ENCODE data around the gene EYA2. TPM values are rescaled to one million over a fixed set of nuclear protein-coding genes. Genes with fewer than 3 reads are reported as not detected.

The EYA2 gene
- total and polyA plus RNA-seq, 2 donors (not counting 1 experiment from before 2014, with no cell fraction given): 1.1 to 2.8 TPM

DNA sequence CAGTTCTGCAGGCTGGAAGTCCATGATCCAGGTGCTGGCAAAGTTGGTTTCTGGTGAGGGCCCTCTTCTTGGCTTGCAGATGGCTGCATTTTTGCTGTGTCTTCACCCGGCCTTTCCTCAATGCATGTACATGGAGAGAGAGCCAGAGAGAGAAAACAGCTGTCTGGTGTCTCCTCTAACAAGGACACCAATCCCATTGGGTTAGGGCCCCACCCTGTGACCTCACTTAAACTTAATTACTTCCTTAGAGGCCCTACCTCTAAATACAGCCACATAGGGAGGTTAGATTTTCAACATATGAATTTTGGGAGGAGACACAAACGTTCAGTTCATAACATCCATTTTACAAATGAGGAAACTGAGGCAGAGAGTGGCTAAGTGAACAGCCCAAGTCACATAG is 259.4 kb downstream of the EYA2 start:
- intact Hi-C loops (cut with micrococcal nuclease): no loop called here
- H3K27ac Mint-ChIP-seq: no peak overlapping the region
- CTCF ChIA-PET: no interaction called here
- 89% methylated on average over 1 of the region's 2 CpGs for WGBS (ENCODE audit: insufficient coverage)
- Histone ChIP-seq H4K20me1 (ENCODE audit: control insufficient read depth, insufficient read depth, low read length, poor library complexity, severe bottlenecking) (no peaks in the 10 kb centered on the region), H3K9ac (ENCODE audit: low read length) (no peak overlapping the region), H3K27me3 (replicated peaks in 1 of 4; ENCODE audit: control extremely low read depth in 1 of 4, control insufficient read depth in 3 of 4, insufficient read depth in 4 of 4, low read length in 3 of 4) (peaks cover 0 to 8% (median 0%) of the 10 kb centered on the region in 4 experiments), H3K36me3 (replicated peaks in 1 of 2; ENCODE audit: control extremely low read depth in 1 of 2, control insufficient read depth in 1 of 2, extremely low read depth in 1 of 2, insufficient read depth in 2 of 2, low read length in 1 of 2) (no peaks in the 10 kb centered on the region), H3K4me1 (ENCODE audit: control insufficient read depth in 2 of 2, insufficient read depth in 2 of 2, low read length in 2 of 2) (no peaks in the 10 kb centered on the region), H3K4me3 (ENCODE audit: control extremely low read depth in 1 of 5, extremely low read depth in 1 of 5, insufficient read depth in 1 of 5, low read depth in 2 of 5, low read length in 4 of 5) (no peak overlapping the region), H3K9me3 (ENCODE audit: control extremely low read depth in 1 of 3, control insufficient read depth in 2 of 3, insufficient read depth in 1 of 3, low read length in 2 of 3) (peaks cover 0 to 11% (median 3%) of the 10 kb centered on the region in 3 donors), H2AFZ (ENCODE audit: insufficient read depth, low read depth, low read length, poor library complexity, severe bottlenecking) (no peak overlapping the region), H3K27ac (ENCODE audit: low read length in 2 of 2) (no peak overlapping the region), H3K79me2 (ENCODE audit: control insufficient read depth, insufficient read depth, low read length) (no peaks in the 10 kb centered on the region), H3K4me2 (replicated peaks; ENCODE audit: low read depth, low read length, poor library complexity, severe bottlenecking) (no peak overlapping the region)
- POLR2A ChIA-PET: no interaction called here
- no peaks in the 10 kb centered on the region for H3K9me3 Mint-ChIP-seq (ENCODE audit: insufficient read depth)
- TF ChIP-seq EZH2 (IDR thresholded peaks at IDR 0.05; ENCODE audit: borderline replicate concordance, insufficient read depth, low read depth, low read length, poor library complexity, severe bottlenecking): no peak
- H3K4me3 Mint-ChIP-seq: no peak overlapping the region
- H3K27me3 Mint-ChIP-seq: peaks cover 41% of the 10 kb centered on the region
- no peaks in the 10 kb centered on the region for H3K4me1 Mint-ChIP-seq
- ATAC-seq (ENCODE audit: low read depth) (no peak), DNase-seq (no peak)

DNA sequence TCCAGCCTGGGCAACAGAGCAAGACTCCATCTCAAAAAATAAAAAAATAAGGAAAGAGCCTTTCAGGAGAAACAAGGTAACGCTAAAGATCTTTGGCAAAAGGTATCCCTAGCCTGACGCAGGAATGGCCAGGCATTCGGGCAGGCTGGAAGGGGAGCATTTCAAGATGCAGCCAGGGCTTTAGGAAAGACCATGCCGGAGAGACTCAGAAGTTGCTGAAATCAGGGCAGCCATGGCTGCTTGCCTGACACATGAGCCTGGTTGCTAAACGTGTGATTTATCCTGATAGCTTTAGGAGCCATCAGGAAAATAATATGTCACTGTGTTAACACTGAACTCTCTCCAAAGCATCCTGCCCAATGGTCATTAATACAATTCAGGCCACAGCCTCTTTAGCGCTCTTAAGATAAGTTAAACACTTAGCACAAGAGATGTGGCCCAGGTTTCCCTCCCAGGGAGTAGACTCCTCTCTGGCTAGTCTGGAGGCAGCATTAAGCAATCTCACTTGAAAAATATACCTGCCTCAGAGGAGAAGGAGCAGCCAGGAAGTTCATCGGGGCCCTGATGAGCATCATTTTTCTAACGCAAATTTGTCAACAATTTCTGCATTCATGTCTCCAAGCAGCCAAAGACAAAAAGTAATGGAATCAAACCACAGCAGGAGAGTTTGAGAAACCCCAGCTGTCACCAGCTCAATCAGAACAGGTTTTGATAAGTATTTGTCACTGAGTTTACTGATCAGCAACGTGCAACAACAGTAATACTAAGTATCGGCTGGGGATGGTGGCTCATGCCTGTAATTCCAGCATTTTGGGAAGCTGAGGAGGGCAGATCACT is 261.9 kb downstream of the EYA2 start:
- ChIA-PET CTCF (no interaction called here), POLR2A (no interaction called here)
- Histone ChIP-seq H3K4me3 (ENCODE audit: control extremely low read depth in 1 of 5, extremely low read depth in 1 of 5, insufficient read depth in 1 of 5, low read depth in 2 of 5, low read length in 4 of 5) (no peak overlapping the region), H3K27me3 (replicated peaks in 1 of 4; ENCODE audit: control extremely low read depth in 1 of 4, control insufficient read depth in 3 of 4, insufficient read depth in 4 of 4, low read length in 3 of 4) (peaks cover 0 to 3% (median 0%) of the 10 kb centered on the region in 4 experiments), H3K4me1 (ENCODE audit: control insufficient read depth in 2 of 2, insufficient read depth in 2 of 2, low read length in 2 of 2) (no peaks in the 10 kb centered on the region), H3K36me3 (replicated peaks in 1 of 2; ENCODE audit: control extremely low read depth in 1 of 2, control insufficient read depth in 1 of 2, extremely low read depth in 1 of 2, insufficient read depth in 2 of 2, low read length in 1 of 2) (no peaks in the 10 kb centered on the region), H4K20me1 (ENCODE audit: control insufficient read depth, insufficient read depth, low read length, poor library complexity, severe bottlenecking) (no peaks in the 10 kb centered on the region), H2AFZ (ENCODE audit: insufficient read depth, low read depth, low read length, poor library complexity, severe bottlenecking) (no peak overlapping the region), H3K79me2 (ENCODE audit: control insufficient read depth, insufficient read depth, low read length) (no peaks in the 10 kb centered on the region), H3K4me2 (replicated peaks; ENCODE audit: low read depth, low read length, poor library complexity, severe bottlenecking) (no peak overlapping the region), H3K9me3 (ENCODE audit: control extremely low read depth in 1 of 3, control insufficient read depth in 2 of 3, insufficient read depth in 1 of 3, low read length in 2 of 3) (peaks cover 0 to 6% (median 3%) of the 10 kb centered on the region in 3 donors), H3K27ac (ENCODE audit: low read length in 2 of 2) (no peak overlapping the region), H3K9ac (ENCODE audit: low read length) (no peak overlapping the region)
- intact Hi-C loops (cut with micrococcal nuclease): no loop called here
- Mint-ChIP-seq H3K27me3 (peaks cover 35% of the 10 kb centered on the region), H3K4me1 (no peaks in the 10 kb centered on the region), H3K4me3 (no peak overlapping the region), H3K27ac (no peak overlapping the region), H3K9me3 (ENCODE audit: insufficient read depth) (no peaks in the 10 kb centered on the region)
- ATAC-seq (ENCODE audit: low read depth) (no peak), DNase-seq (no peak)
- TF ChIP-seq, protein P1, sequence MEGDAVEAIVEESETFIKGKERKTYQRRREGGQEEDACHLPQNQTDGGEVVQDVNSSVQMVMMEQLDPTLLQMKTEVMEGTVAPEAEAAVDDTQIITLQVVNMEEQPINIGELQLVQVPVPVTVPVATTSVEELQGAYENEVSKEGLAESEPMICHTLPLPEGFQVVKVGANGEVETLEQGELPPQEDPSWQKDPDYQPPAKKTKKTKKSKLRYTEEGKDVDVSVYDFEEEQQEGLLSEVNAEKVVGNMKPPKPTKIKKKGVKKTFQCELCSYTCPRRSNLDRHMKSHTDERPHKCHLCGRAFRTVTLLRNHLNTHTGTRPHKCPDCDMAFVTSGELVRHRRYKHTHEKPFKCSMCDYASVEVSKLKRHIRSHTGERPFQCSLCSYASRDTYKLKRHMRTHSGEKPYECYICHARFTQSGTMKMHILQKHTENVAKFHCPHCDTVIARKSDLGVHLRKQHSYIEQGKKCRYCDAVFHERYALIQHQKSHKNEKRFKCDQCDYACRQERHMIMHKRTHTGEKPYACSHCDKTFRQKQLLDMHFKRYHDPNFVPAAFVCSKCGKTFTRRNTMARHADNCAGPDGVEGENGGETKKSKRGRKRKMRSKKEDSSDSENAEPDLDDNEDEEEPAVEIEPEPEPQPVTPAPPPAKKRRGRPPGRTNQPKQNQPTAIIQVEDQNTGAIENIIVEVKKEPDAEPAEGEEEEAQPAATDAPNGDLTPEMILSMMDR (IDR thresholded peaks at IDR 0.05): no peak
- no peak for TF ChIP-seq EZH2 (IDR thresholded peaks at IDR 0.05; ENCODE audit: borderline replicate concordance, insufficient read depth, low read depth, low read length, poor library complexity, severe bottlenecking)
- 85% methylated on average over 9 of the region's 10 CpGs for WGBS (ENCODE audit: insufficient coverage)

All from B cell (primary cell).